Right atrium auricular region (tissue), 2 donors: ENCODE measurements around the gene TMEM121. TPM values are rescaled to one million over a fixed set of nuclear protein-coding genes. Genes with fewer than 3 reads are reported as not detected.
"Not testable (repeated sequence)": the region's sequence is repeated elsewhere in the genome, so short reads cannot be mapped to it uniquely, and the experiment has no call there.

Experiments
- DNase-seq: peaks from one replicate; pipeline ENCODE4 v3.0.0-alpha.2; 2019; ENCODE audit warnings: low spot score
- H3K27ac ChIP-seq, 2 donors: fragments of 200-600 bp; sonication (generic); 1 replicate in 1 of 2; 2 replicates in 1 of 2; pipeline ENCODE4 v1.5.1; 2016 to 2019
- H3K27me3 ChIP-seq, 2 donors: fragments of 200-600 bp; sonication (generic); one replicate each; pipeline versions ENCODE4 v1.5.1 to v1.6.0; 2017 to 2019
- H3K36me3 ChIP-seq: fragments of 200-600 bp; sonication (generic); one replicate; pipeline ENCODE4 v1.5.1; 2016
- H3K4me1 ChIP-seq, 2 donors: fragments of 200-600 bp; sonication (generic); one replicate each; pipeline versions ENCODE4 v1.5.1 to v1.6.0; 2017 to 2019
- H3K4me3 ChIP-seq, 2 donors: fragments of 200-600 bp; sonication (generic); 1 replicate in 1 of 2; 2 replicates in 1 of 2; pipeline ENCODE4 v1.5.1; 2017 to 2019; ENCODE audit warnings: mild to moderate bottlenecking in 1 of 2, moderate library complexity in 1 of 2
- H3K9me3 ChIP-seq, 2 donors: fragments of 200-600 bp; sonication (generic); one replicate each; pipeline ENCODE4 v1.5.1; 2019
- total RNA-seq, 2 donors: library from RNA; depleted of rRNA; stranded (reverse); fragments of >200 nt; gene quantifications; one replicate each; pipeline ENCODE4 v1.1.0, GENCODE V29; 2016
- TF ChIP-seq, protein P1 (sequence below), 2 donors: fragments of 200-600 bp; sonication (generic); IDR thresholded peaks; one replicate each; pipeline ENCODE4 v1.5.1; 2019; ENCODE audit warnings: antibody characterized with exemption in 2 of 2

The TMEM121 gene
- total RNA-seq, 2 donors from 2014 or later, result 3.4 to 5.8 TPM

DNA sequence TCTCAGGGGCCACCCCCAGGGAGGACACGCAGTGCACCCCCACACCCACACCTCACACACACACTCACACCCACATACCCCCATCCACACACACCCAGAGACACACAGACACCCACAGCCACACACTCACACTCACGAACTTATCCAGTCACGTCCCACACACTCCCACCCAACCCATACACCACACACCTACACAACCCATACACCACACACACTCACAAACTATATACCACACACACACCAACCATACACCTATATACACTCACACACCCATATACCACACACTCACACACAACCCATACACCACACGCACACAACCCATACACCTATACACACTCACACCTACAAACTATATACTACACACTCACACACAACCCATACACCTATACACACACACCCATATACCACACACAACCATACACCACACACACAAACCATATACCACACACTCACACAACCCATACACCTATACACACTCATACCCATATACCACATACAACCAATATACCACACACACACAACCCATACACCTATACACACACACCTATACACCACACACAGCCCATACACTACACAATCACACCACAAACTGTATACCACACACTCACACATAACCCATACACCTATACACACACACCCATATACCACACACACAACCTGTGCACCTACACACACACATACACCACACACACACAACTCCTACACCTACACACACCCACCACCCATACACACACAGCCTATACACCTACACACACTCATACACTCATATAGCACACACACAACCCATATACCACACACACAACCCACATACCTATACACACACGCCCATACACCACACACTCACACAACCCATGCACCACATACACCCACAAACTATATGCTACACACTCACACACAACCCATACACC lies 42.7 kb downstream of the TMEM121 start:
- Histone ChIP-seq H3K4me3 (no peak overlapping the region), H3K27ac (no peak overlapping the region), H3K9me3 (no peaks in the 10 kb centered on the region), H3K4me1 (no peaks in the 10 kb centered on the region), H3K36me3 (no peaks in the 10 kb centered on the region), H3K27me3 (no peaks in the 10 kb centered on the region)
- TF ChIP-seq, protein P1, sequence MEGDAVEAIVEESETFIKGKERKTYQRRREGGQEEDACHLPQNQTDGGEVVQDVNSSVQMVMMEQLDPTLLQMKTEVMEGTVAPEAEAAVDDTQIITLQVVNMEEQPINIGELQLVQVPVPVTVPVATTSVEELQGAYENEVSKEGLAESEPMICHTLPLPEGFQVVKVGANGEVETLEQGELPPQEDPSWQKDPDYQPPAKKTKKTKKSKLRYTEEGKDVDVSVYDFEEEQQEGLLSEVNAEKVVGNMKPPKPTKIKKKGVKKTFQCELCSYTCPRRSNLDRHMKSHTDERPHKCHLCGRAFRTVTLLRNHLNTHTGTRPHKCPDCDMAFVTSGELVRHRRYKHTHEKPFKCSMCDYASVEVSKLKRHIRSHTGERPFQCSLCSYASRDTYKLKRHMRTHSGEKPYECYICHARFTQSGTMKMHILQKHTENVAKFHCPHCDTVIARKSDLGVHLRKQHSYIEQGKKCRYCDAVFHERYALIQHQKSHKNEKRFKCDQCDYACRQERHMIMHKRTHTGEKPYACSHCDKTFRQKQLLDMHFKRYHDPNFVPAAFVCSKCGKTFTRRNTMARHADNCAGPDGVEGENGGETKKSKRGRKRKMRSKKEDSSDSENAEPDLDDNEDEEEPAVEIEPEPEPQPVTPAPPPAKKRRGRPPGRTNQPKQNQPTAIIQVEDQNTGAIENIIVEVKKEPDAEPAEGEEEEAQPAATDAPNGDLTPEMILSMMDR (IDR thresholded peaks at IDR 0.05), result no peak
- no peak for DNase-seq

DNA sequence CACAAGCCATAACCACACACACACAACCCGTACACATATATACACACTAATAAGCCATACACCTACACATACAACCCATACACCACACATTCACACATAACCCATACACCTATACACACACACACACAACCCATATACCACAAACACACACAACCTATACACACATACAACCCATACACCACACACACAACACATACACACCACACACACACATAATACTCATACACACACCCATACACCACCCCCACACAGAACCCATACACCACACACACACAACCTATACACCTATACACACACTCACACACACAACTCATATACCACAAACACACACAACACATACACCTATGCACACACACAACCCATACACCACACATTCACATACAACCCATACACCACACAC lies 44.1 kb downstream of the TMEM121 start:
- TF ChIP-seq, protein P1 (IDR thresholded peaks at IDR 0.05), result no peak
- DNase-seq, result no peak
- Histone ChIP-seq H3K36me3 (no peaks in the 10 kb centered on the region), H3K27ac (no peak overlapping the region), H3K4me1 (no peaks in the 10 kb centered on the region), H3K27me3 (no peaks in the 10 kb centered on the region), H3K9me3 (no peaks in the 10 kb centered on the region), H3K4me3 (no peak overlapping the region)

DNA sequence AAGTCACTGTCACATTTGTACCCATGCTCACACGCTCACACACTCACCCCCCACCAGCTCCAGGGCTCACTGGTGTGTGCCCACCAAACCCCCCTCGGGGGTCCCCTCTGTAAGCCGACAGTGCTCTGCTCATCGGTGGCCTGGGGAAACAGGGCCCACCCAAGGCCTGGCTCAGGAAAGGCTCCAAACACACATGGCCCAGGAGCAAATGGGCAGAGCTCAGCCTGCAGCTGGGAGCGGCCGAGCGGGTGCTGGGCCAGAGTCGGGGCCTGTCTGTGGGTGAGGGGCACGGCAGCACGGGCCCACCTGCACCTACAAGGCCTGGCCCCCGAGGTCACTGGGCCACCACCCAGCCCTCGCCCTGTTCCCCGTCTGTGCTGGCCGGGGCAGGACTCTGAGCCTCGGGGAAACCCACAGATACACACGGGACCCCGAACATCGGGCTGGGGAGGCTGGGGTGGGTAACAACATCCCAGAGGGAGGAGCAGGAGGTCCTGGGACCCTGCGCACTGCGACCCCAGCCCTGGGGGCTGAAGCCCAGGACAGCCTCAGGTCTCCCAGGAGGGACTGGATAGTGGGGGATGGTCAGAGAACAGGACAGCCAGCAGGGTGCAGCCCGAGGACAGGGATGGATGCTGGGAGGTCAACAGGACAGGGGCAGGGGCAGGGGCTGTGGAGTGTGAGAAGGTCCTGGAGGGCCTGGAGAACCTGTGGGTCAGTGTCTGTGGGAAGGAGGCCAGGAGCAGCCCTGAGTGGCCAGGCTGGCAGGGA lies 45.0 kb downstream of the TMEM121 start:
- not testable (repeated sequence) for H3K27me3 ChIP-seq, H3K36me3 ChIP-seq, H3K9me3 ChIP-seq, H3K27ac ChIP-seq, H3K4me1 ChIP-seq, H3K4me3 ChIP-seq, DNase-seq

DNA sequence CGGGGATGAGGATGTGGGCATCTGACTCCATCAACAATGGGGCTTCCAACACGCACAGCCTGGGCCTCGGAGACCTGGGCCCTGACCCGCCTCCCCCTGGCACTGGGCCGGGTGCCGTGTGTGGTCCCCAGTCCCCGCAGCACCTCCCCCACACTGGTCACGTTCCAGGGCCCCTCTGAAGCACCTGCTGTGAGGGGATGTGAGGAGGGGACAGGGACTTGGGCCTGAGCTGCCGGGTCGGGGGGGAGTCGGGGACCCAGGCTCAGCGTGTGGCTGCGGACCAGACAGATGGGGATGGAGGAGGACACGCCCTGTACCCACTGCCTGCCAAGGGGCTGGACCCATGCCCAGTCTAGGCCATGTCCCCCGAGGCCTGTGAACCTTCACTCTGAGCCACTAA lies 45.7 kb downstream of the TMEM121 start:
- H3K4me3 ChIP-seq, H3K27ac ChIP-seq, H3K36me3 ChIP-seq, H3K4me1 ChIP-seq, H3K27me3 ChIP-seq, DNase-seq, H3K9me3 ChIP-seq: not testable (repeated sequence)

DNA sequence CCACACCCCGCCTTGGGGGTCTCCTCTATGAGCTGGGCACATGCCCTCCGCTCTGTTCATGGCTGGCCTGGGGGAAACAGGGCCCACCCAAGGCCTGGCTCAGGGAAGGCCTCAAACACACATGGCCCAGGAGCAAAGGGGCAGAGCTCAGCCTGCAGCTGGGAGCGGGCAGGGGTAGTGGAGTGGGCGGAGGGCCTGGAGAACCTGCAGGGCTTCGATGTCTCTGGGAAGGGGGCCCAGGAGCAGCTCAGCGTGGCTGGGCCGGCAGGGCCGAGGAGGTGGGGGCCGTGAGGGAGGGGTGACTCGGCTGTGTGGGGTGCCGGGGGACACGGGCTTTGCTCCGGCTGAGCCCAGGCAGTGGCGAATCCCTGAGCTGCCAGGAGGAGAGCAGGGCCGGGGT lies 47.5 kb downstream of the TMEM121 start:
- H3K4me1 ChIP-seq, H3K9me3 ChIP-seq, H3K4me3 ChIP-seq, H3K36me3 ChIP-seq, DNase-seq, H3K27ac ChIP-seq, H3K27me3 ChIP-seq: not testable (repeated sequence)

DNA sequence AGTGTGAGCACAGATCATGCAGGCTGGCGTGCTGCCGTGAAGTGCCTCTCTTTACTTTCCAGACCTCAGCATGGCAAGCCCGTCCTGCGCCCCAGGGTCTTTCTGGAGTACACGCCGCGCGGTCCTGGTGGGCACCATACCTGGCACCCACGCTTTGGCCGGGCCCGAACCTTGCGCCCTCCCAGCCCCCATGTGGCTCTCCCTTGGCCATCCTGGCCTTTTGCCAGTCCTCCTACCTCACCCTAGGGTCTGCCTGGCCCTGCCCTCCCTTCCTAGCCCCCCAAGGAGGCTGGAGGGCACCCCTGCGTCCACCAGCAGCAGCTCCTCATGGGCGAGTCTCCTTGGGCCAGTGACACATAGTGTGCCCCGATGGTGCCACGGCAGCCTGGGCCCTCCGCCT lies 48.0 kb downstream of the TMEM121 start:
- not testable (repeated sequence) for H3K4me1 ChIP-seq, DNase-seq, H3K27ac ChIP-seq, H3K4me3 ChIP-seq, H3K27me3 ChIP-seq, H3K36me3 ChIP-seq, H3K9me3 ChIP-seq

DNA sequence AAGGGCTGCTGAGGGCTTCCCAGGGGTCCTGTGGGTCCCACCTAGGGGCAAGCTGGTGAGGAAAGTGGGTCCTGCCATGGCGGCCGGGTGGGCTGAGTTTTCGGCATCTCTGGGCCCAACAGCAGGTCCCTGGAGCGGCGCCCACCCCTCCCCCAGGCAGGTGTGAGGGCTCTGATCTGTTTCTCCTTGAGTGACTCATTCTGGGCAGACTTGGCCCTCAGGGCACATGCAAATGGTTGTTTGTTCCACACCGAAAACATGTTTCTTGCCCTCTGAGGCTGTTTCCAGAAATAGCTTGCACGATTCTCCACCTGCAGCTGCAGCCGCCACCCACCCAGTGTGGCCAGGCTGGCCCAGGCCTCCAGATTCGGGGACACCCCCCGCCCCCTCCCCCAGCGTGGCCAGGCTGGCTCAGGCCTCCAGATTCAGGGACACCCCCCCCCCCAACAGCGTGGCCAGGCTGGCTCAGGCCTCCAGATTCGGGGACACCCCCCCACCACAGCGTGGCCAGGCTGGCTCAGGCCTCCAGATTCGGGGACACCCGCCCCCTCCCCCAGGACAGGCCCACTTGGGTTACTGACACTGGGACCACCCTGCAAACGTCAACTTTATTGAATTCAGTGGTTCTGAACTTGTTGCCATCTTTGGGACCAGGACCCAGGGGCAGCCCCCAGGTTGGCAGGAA lies 48.8 kb downstream of the TMEM121 start:
- H3K9me3 ChIP-seq, H3K4me3 ChIP-seq, H3K36me3 ChIP-seq, H3K27ac ChIP-seq, H3K4me1 ChIP-seq, H3K27me3 ChIP-seq, DNase-seq: not testable (repeated sequence)

DNA sequence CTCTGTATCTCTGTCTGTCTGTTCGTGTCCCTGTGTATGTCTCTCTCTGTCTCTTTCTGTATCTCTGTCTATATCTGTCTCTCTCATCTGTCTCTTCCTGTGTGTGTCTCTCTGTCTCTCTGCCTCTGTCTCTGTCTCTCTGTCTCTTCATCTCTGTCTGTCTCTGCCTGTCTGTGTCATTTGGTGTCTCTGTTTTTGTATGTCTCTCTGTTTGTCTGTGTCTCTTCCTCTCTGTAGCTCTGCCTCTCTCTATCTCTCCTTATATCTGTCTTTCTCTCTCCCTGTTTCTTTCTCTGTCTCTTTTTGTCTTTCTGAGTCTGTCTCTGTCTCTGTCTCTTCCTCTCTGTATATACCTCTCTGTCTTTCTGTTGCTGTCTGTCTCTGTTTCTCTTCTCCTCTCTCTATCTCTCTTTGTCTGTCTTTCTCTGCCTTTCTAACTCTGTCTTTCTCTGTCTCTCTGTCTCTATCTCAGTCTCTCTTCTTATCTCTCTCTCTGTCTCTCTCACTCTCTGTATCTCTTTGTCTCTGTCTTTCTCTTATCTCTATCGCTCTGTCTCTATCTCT lies 50.2 kb downstream of the TMEM121 start:
- Histone ChIP-seq H3K36me3 (no peaks in the 10 kb centered on the region), H3K27ac (no peak overlapping the region), H3K4me1 (no peaks in the 10 kb centered on the region), H3K4me3 (no peak overlapping the region), H3K27me3 (no peaks in the 10 kb centered on the region), H3K9me3 (no peaks in the 10 kb centered on the region)
- TF ChIP-seq, protein P1 (IDR thresholded peaks at IDR 0.05), result no peak
- no peak for DNase-seq
